Inferior parietal cortex (tissue), 1 donor: Measurements from ENCODE around the gene CA14.
A peak's percentile ranks its signal among the peaks of the same experiment; 100 is the strongest.
"Not testable (repeated sequence)": the region's sequence is repeated elsewhere in the genome, so short reads cannot be mapped to it uniquely, and the experiment has no call there.

ENCODE experiments used
- DNase-seq: peaks from one replicate; pipeline ENCODE4 v3.0.0-alpha.2; 2016; ENCODE audit errors: extremely low spot score

Gene CA14

GRCh38 chr1:150280138-150280707, 22.6 kb downstream of the CA14 start:
- no peak for DNase-seq

GRCh38 chr1:150281221-150281757, 23.7 kb downstream of the CA14 start:
- DNase-seq, result peak; percentile 85

GRCh38 chr1:150281758-150282557, 24.4 kb downstream of the CA14 start, which contains the start of gene CIART:
Gene CIART, plus strand, starts transcription at chr1:150282554. Its CDS starts 714 bp downstream, at chr1:150283268.
- DNase-seq, result peak; percentile 96

- DNase-seq, result no peak
Observed at GRCh38 chr1:150282558-150282958, 25.0 kb downstream of the CA14 start.

- no peak for DNase-seq
Observed at GRCh38 chr1:150283260-150283659, 25.7 kb downstream of the CA14 start.

- no peak for DNase-seq
Observed at GRCh38 chr1:150288382-150288781, 30.8 kb downstream of the CA14 start.

GRCh38 chr1:150288822-150289221, 31.2 kb downstream of the CA14 start:
- no peak for DNase-seq

GRCh38 chr1:150293433-150294253, 36.1 kb downstream of the CA14 start, which contains the start of gene MRPS21:
Gene MRPS21, plus strand, starts transcription at chr1:150293861. Its CDS starts 506 bp downstream, at chr1:150294367.
- DNase-seq, result peak; percentile 97

- DNase-seq, result no peak
Observed at GRCh38 chr1:150295476-150295875, 37.9 kb downstream of the CA14 start.

GRCh38 chr1:150299716-150300115, 42.1 kb downstream of the CA14 start:
- DNase-seq, result no peak

GRCh38 chr1:150302338-150302737, 44.8 kb downstream of the CA14 start:
- peak; percentile 60 for DNase-seq

GRCh38 chr1:150302902-150303301, 45.3 kb downstream of the CA14 start:
- no peak for DNase-seq

- not testable (repeated sequence) for DNase-seq
Observed at GRCh38 chr1:150308585-150308984, 51.0 kb downstream of the CA14 start.

- DNase-seq, result no peak
Observed at GRCh38 chr1:150309758-150310508, 52.4 kb downstream of the CA14 start.

GRCh38 chr1:150311762-150312161, 54.2 kb downstream of the CA14 start:
- no peak for DNase-seq
